ENCODE data around the gene DAPK1.

DAPK1 gene

GRCh38 chr9:87746186-87746585 is 248.5 kb downstream of the DAPK1 start:
- no peak for DNase-seq (ENCODE audit: low read depth)
- no peak overlapping the region for H3K4me3 ChIP-seq (ENCODE audit: low read length)
- TF ChIP-seq CTCF (IDR thresholded peaks at IDR 0.05; ENCODE audit: insufficient read depth, low read depth, low read length, missing control alignments): no peak

DNA sequence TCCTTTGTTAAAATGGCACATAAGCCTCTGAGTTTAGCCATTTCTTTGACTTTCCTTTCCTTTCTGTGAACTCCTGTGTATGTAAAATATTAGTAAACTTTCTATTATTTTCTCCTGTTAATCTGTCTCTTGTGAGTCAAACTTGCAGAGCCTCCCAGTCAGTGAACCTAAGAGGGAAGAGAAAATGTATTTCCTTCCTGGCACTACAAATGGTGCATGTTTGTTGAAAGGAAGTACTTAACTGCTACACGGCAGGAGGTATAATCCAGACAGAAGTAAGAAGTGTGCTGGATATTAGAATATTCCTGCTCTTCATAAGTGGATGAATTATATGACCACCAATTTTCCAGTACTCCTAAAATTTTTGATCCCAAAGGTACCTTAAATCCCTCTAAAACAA is 251.2 kb downstream of the DAPK1 start:
- no peak for TF ChIP-seq CTCF (IDR thresholded peaks at IDR 0.05; ENCODE audit: insufficient read depth, low read depth, low read length, missing control alignments)
- H3K4me3 ChIP-seq (ENCODE audit: low read length): no peak overlapping the region
- DNase-seq (ENCODE audit: low read depth): no peak

DNA sequence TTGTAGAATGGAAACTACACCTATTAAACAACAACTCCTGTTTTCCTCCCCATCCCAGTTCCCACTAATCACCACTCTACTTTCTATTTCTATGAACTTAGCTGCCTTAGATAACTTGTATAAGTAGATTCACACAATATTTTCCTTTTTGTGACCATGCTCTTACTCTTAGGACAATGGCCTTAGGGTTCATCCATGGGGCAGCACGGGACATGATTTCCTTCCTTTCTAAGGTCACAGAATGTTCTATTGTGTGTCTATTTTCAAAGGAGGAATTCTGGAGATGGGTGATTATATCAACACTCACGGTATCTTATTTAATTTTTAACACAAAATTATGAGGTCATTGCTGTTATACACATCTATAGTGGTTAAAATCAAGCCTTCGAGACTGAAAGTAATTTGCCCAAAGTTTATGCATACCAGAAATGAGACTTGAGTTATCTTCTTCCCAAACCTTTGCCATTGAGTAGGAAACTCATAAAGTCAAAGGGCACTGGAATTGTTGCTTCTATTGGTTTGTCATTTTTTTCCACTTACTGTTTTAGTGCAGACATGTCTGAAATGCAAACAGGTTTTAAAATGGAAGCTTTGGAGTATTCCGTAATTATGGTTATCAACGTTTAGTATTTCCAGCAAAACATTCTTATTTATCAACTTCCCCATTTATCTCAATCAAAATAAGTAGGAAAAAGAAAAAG is 251.8 kb downstream of the DAPK1 start:
- no peak overlapping the region for H3K4me3 ChIP-seq (ENCODE audit: low read length)
- no peak for DNase-seq (ENCODE audit: low read depth)
- no peak for TF ChIP-seq CTCF (IDR thresholded peaks at IDR 0.05; ENCODE audit: insufficient read depth, low read depth, low read length, missing control alignments)

DNA sequence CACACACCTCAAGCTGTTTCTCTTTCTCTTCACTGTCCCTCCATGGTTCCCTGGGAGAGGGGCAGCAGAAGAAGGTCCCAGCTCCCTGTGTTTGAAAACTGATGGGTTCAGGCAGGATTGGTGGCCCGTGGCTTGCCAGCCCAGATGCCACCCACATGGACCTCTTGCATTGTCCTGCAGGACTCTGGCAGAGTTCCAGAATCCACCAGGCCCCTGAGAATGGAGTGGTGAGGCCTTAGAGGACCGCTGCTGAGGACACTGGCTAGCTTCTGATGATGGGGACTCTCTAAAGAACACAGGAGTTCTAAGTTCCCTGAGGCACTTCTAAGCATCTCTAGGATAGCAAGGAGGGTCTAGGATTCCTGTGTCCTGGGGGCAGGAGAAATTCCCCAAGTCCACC is 253.1 kb downstream of the DAPK1 start:
- TF ChIP-seq CTCF (IDR thresholded peaks at IDR 0.05; ENCODE audit: insufficient read depth, low read depth, low read length, missing control alignments): no peak
- no peak overlapping the region for H3K4me3 ChIP-seq (ENCODE audit: low read length)
- DNase-seq (ENCODE audit: low read depth): no peak

DNA sequence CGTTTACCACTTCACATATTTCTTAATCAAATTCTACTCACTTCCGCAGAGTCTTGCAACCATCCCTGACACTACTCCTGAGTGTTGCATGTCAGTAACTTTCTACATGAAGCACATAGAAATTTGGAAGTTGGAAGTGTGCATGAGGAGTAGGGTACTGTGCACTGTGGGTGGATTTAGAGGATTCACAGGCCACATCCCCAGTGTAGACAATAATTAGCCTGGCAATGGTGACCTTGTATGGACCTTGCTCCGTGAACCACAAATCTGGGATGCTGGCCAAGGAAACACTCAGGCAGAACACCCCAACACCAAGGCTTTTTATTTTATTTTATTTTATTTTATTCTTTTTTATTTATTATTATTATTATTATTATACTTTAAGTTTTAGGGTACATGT is 253.8 kb downstream of the DAPK1 start:
- H3K4me3 ChIP-seq (ENCODE audit: low read length): no peak overlapping the region
- DNase-seq (ENCODE audit: low read depth): no peak
- TF ChIP-seq CTCF (IDR thresholded peaks at IDR 0.05; ENCODE audit: insufficient read depth, low read depth, low read length, missing control alignments): no peak

DNA sequence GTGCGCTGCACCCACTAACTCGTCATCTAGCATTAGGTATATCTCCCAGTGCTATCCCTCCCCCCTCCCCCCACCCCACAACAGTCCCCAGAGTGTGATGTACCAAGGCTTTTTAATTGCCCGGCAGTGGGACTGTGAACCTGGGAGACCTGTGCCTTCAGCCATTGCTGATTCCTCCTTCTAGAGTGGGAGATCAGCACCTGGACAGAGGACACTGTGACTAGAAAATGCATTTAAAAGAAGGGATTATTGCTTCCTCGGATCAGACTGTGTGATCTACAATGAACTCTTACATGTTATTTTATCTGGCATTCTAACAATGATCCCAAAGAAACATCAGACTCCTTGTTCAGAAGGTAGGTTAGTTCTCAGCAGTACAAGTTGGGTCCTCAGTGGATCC is 254.2 kb downstream of the DAPK1 start:
- DNase-seq (ENCODE audit: low read depth): no peak
- H3K4me3 ChIP-seq (ENCODE audit: low read length): no peak overlapping the region
- TF ChIP-seq CTCF (IDR thresholded peaks at IDR 0.05; ENCODE audit: insufficient read depth, low read depth, low read length, missing control alignments): no peak

- no peak for DNase-seq (ENCODE audit: low read depth)
These were observed 255.6 kb downstream of the DAPK1 start for GRCh38 chr9:87753313-87753712.

More at GRCh38 chr9:87753313-87753712, 255.6 kb downstream of the DAPK1 start:
- TF ChIP-seq CTCF (IDR thresholded peaks at IDR 0.05; ENCODE audit: insufficient read depth, low read depth, low read length, missing control alignments): no peak
- no peak overlapping the region for H3K4me3 ChIP-seq (ENCODE audit: low read length)

Measured in epithelial cell of esophagus (primary cell).